GM23338 (cell line): Measurements from ENCODE around the gene COMMD10. TPM values are rescaled to one million over a fixed set of nuclear protein-coding genes. Genes with fewer than 3 reads are reported as not detected.

ENCODE experiments used
- ATAC-seq: fragments of 200-7000 bp; cut with Tn5 transposase; 3 replicates; pipeline ENCODE4 v1.9.1; 2020
- DNase-seq: peaks from one replicate; pipeline ENCODE4 v3.0.0-alpha.2; 2015; ENCODE audit warnings: low spot score
- H2AFZ ChIP-seq: fragments of 200-600 bp; sonication (generic); 2 replicates; pipeline ENCODE4 v1.8.0; 2016; ENCODE audit warnings: antibody characterized with exemption, mild to moderate bottlenecking, moderate library complexity
- H3F3A ChIP-seq: fragments of 200-600 bp; sonication (generic); replicated peaks from 2 replicates; pipeline ENCODE4 v1.8.0; 2017; ENCODE audit warnings: antibody characterized with exemption, mixed run types, low read depth
- H3K27ac ChIP-seq: fragments of 200-600 bp; sonication (generic); 2 replicates; pipeline ENCODE4 v1.6.1; 2016; ENCODE audit warnings: low read depth
- H3K27me3 ChIP-seq: fragments of 200-600 bp; sonication (generic); 2 replicates; pipeline ENCODE4 v1.8.0; 2016; ENCODE audit warnings: mild to moderate bottlenecking, mixed run types, moderate library complexity; ENCODE audit not compliant: insufficient read depth
- H3K36me3 ChIP-seq: fragments of 200-600 bp; sonication (generic); 2 replicates; pipeline ENCODE4 v1.8.0; 2016; ENCODE audit warnings: mild to moderate bottlenecking; ENCODE audit not compliant: insufficient read depth
- H3K4me1 ChIP-seq: fragments of 200-600 bp; sonication (generic); 2 replicates; pipeline ENCODE4 v1.8.0; 2016; ENCODE audit warnings: mild to moderate bottlenecking, moderate library complexity; ENCODE audit not compliant: insufficient read depth
- H3K4me2 ChIP-seq: fragments of 200-600 bp; sonication (generic); 2 replicates; pipeline ENCODE4 v1.7.1; 2017; ENCODE audit warnings: mixed run types
- H3K4me3 ChIP-seq: fragments of 200-600 bp; sonication (generic); 2 replicates; pipeline ENCODE4 v1.6.1; 2016; ENCODE audit warnings: mixed run types
- H3K79me2 ChIP-seq: fragments of 200-600 bp; sonication (generic); replicated peaks from 2 replicates; pipeline ENCODE4 v1.8.0; 2017; ENCODE audit warnings: mild to moderate bottlenecking; ENCODE audit not compliant: insufficient read depth
- H3K9me2 ChIP-seq: fragments of 200-600 bp; sonication (generic); 2 replicates; pipeline ENCODE4 v1.8.0; 2017; ENCODE audit not compliant: insufficient read depth
- H4K20me1 ChIP-seq: fragments of 200-600 bp; sonication (generic); replicated peaks from 2 replicates; pipeline ENCODE4 v1.8.0; 2017; ENCODE audit warnings: mild to moderate bottlenecking; ENCODE audit not compliant: insufficient read depth
- H3K27ac Mint-ChIP-seq: 2 replicates; pipeline ENCODE4 v1.8.0; 2020; ENCODE audit warnings: inconsistent platforms, mild to moderate bottlenecking, moderate library complexity, mixed read lengths
- H3K27me3 Mint-ChIP-seq: 3 replicates; pipeline ENCODE4 v1.8.0; 2022; ENCODE audit warnings: low read depth, mild to moderate bottlenecking, moderate library complexity, mixed read lengths, inconsistent platforms; ENCODE audit not compliant: insufficient read depth, poor library complexity
- H3K36me3 Mint-ChIP-seq: 3 replicates; pipeline ENCODE4 v1.8.0; 2021; ENCODE audit warnings: low read depth, mild to moderate bottlenecking, inconsistent platforms, moderate library complexity, mixed read lengths
- H3K4me1 Mint-ChIP-seq: 3 replicates; pipeline ENCODE4 v1.8.0; 2020; ENCODE audit warnings: mild to moderate bottlenecking, inconsistent platforms, mixed read lengths
- H3K4me3 Mint-ChIP-seq: 3 replicates; pipeline ENCODE4 v1.8.0; 2021; ENCODE audit warnings: moderate library complexity, mild to moderate bottlenecking, inconsistent platforms, mixed read lengths
- H3K9me3 Mint-ChIP-seq: 3 replicates; pipeline ENCODE4 v1.8.0; 2020; ENCODE audit warnings: moderate library complexity, mild to moderate bottlenecking, inconsistent platforms, mixed read lengths
- CREB1 ChIP-seq: fragments of 250-450 bp; sonication (Bioruptor Pico); IDR thresholded peaks from 2 replicates; pipeline ENCODE4 v1.5.0; 2020; ENCODE audit warnings: low read depth, mild to moderate bottlenecking, moderate library complexity
- CTCF ChIP-seq, 2 experiments: fragments of 200-600 bp in 1 of 2; sonication (generic) in 1 of 2; conservative IDR thresholded peaks; 2 replicates each; pipeline versions ENCODE4 v1.5.1 to v1.6.1; 2016 to 2017; ENCODE audit warnings: antibody characterized with exemption in 2 of 2, low read depth in 2 of 2, mild to moderate bottlenecking in 2 of 2, moderate library complexity in 1 of 2
- ETS1 ChIP-seq: IDR thresholded peaks from 2 replicates; pipeline ENCODE4 v1.6.1; 2016; ENCODE audit warnings: antibody characterized with exemption
- EZH2phosphoT487 ChIP-seq: fragments of 200-600 bp; sonication (generic); IDR thresholded peaks from one replicate; pipeline ENCODE4 v1.8.1; 2018; ENCODE audit warnings: antibody characterized with exemption; ENCODE audit not compliant: unreplicated experiment
- NANOG ChIP-seq: IDR thresholded peaks from 2 replicates; pipeline ENCODE4 v1.6.1; 2016; ENCODE audit warnings: antibody characterized with exemption, borderline replicate concordance
- STAT1 ChIP-seq: IDR thresholded peaks from one replicate; pipeline ENCODE4 v1.6.1; 2016; ENCODE audit warnings: antibody characterized with exemption; ENCODE audit not compliant: unreplicated experiment
- polyA plus RNA-seq: library from polyadenylated mRNA; unstranded; fragments of >200 nt; fragmentation: Nextera tagmentation; extraction: Ambion mirVana; gene quantifications from 2 replicates; pipeline ENCODE4 v1.2.1, GENCODE V29; 2016
- total RNA-seq: library from RNA; depleted of rRNA; stranded (reverse); fragments of >200 nt; shearing (Covaris generic); gene quantifications from 2 replicates; pipeline ENCODE4 v1.2.3, GENCODE V29; 2014

COMMD10 gene
- total and polyA plus RNA-seq, 2 experiments from 2014 or later: 58.5 to 84.0 TPM

- Mint-ChIP-seq H3K4me1 (peaks cover 13% of the 10 kb centered on the region), H3K27me3 (peaks cover 2% of the 10 kb centered on the region), H3K27ac (no peak overlapping the region), H3K4me3 (no peak overlapping the region), H3K9me3 (peaks cover 13% of the 10 kb centered on the region; the same call in 2 of the 3 replicates), H3K36me3 (peaks cover 41% of the 10 kb centered on the region)
- no peaks in the 10 kb centered on the region; the same call in 1 of the 2 replicates for H3K4me1 ChIP-seq
- no peaks in the 10 kb centered on the region for H3F3A ChIP-seq
- TF ChIP-seq CREB1: no peak
- TF ChIP-seq CTCF (conservative IDR thresholded peaks at IDR 0.05; ENCODE audit: low read depth in 2 of 2): no peak
- no peak for TF ChIP-seq NANOG
- no peak for TF ChIP-seq ETS1
- no peak for TF ChIP-seq EZH2phosphoT487
- no peaks in the 10 kb centered on the region for H3K9me2 ChIP-seq
- no peak overlapping the region for H3K4me3 ChIP-seq
- H3K36me3 ChIP-seq: 0 out of 2 replicates have a peak, but pooled peaks cover 2% of the 10 kb centered on the region
- H3K79me2 ChIP-seq: no peaks in the 10 kb centered on the region
- no peak overlapping the region for H2AFZ ChIP-seq
- no peak overlapping the region for H3K4me2 ChIP-seq
- no peak for ATAC-seq
- H4K20me1 ChIP-seq: no peaks in the 10 kb centered on the region
- no peak for DNase-seq
- H3K27ac ChIP-seq: no peak overlapping the region
- no peaks in the 10 kb centered on the region for H3K27me3 ChIP-seq
Observed at GRCh38 chr5:116306846-116307245, 222.0 kb downstream of the COMMD10 start.

GRCh38 chr5:116308391-116308790, 223.6 kb downstream of the COMMD10 start:
- H3K27ac Mint-ChIP-seq: no peak overlapping the region
- H3K27ac ChIP-seq: no peak overlapping the region
- H3K36me3 Mint-ChIP-seq: peaks cover 41% of the 10 kb centered on the region
- ATAC-seq: no peak
- H2AFZ ChIP-seq: no peak overlapping the region
- DNase-seq: no peak
- no peak overlapping the region for H3K4me3 Mint-ChIP-seq
- H3K4me1 Mint-ChIP-seq: peaks cover 9% of the 10 kb centered on the region
- H3K4me3 ChIP-seq: no peak overlapping the region
- H3K79me2 ChIP-seq: no peaks in the 10 kb centered on the region
- no peaks in the 10 kb centered on the region for H3F3A ChIP-seq
- H3K27me3 Mint-ChIP-seq: peaks cover 2% of the 10 kb centered on the region
- no peak overlapping the region for H3K4me2 ChIP-seq
- H3K9me2 ChIP-seq: no peaks in the 10 kb centered on the region
- H3K4me1 ChIP-seq: no peaks in the 10 kb centered on the region; the same call in 1 of the 2 replicates
- TF ChIP-seq CREB1: no peak
- no peaks in the 10 kb centered on the region for H4K20me1 ChIP-seq
- H3K36me3 ChIP-seq: 0 out of 2 replicates have a peak, but pooled peaks cover 2% of the 10 kb centered on the region
- no peaks in the 10 kb centered on the region for H3K27me3 ChIP-seq
- peaks cover 13% of the 10 kb centered on the region; the same call in 2 of the 3 replicates for H3K9me3 Mint-ChIP-seq

- Histone ChIP-seq H3K27me3 (no peaks in the 10 kb centered on the region), H3K4me1 (no peaks in the 10 kb centered on the region), H3K27ac (no peak overlapping the region), H3K79me2 (no peaks in the 10 kb centered on the region), H3F3A (no peaks in the 10 kb centered on the region), H3K4me2 (no peak overlapping the region), H3K4me3 (no peak overlapping the region), H3K9me2 (no peaks in the 10 kb centered on the region), H3K36me3 (0 out of 2 replicates have a peak, but pooled peaks cover 2% of the 10 kb centered on the region), H4K20me1 (no peaks in the 10 kb centered on the region), H2AFZ (no peak overlapping the region)
- Mint-ChIP-seq H3K4me3 (no peak overlapping the region), H3K4me1 (no peaks in the 10 kb centered on the region), H3K9me3 (peaks cover 6% of the 10 kb centered on the region; the same call in 2 of the 3 replicates), H3K27me3 (no peaks in the 10 kb centered on the region), H3K27ac (no peak overlapping the region), H3K36me3 (peaks cover 11% of the 10 kb centered on the region)
- ATAC-seq (no peak), DNase-seq (no peak)
- no peak for TF ChIP-seq EZH2phosphoT487
- no peak for TF ChIP-seq STAT1
Observed at GRCh38 chr5:116313366-116313765, 228.5 kb downstream of the COMMD10 start.
